Renal cortical epithelial cell (primary cell): Measurements from ENCODE around the gene ARHGAP11A. TPM values are rescaled to one million over a fixed set of nuclear protein-coding genes. Genes with fewer than 3 reads are reported as not detected.

Experiments
- DNase-seq: peaks from one replicate; pipeline ENCODE4 v3.0.0-alpha.2; 2011; ENCODE audit warnings: low read depth
- total RNA-seq: library from RNA; depleted of rRNA; stranded (reverse); fragments of >200 nt; gene quantifications from 2 replicates; pipeline ENCODE4 v1.2.3, GENCODE V29; 2014

The ARHGAP11A gene
- total RNA-seq, 1 donor from 2014 or later: 4.5 TPM

- DNase-seq: peak; percentile 26
Observed at GRCh38 chr15:32685576-32685975, 70.3 kb downstream of the ARHGAP11A start.

GRCh38 chr15:32687556-32687955 lies 72.3 kb downstream of the ARHGAP11A start:
- peak; percentile 62 for DNase-seq

GRCh38 chr15:32688151-32688639 lies 72.9 kb downstream of the ARHGAP11A start:
- DNase-seq: peak; percentile 95

Other genes with a start within 250 kb of the ARHGAP11A start
- gene GOLGA8K, start 212.2 kb upstream of the ARHGAP11A start, total RNA-seq: 0.40 TPM in 1 of 2 replicates, not detected in the other
- gene GOLGA8O, start 159.9 kb upstream of the ARHGAP11A start, total RNA-seq: 0.20 TPM in 1 of 2 replicates, not detected in the other
- 0.35 and 2.7 TPM in 2 replicates for gene GOLGA8N, start 22.0 kb upstream of the ARHGAP11A start, total RNA-seq
- gene SCG5, start 26.2 kb downstream of the ARHGAP11A start, total RNA-seq: 2.4 and 12.0 TPM in 2 replicates
- 4.2 and 9.7 TPM in 2 replicates for gene GREM1, start 102.5 kb downstream of the ARHGAP11A start, total RNA-seq